ELR (cell line): ENCODE data around the gene RPRM.
"Not testable (repeated sequence)": the region's sequence is repeated elsewhere in the genome, so short reads cannot be mapped to it uniquely, and the experiment has no call there.

Source experiments
- DNase-seq: peaks from one replicate; pipeline ENCODE4 v3.0.0-alpha.2; 2015; ENCODE audit warnings: low read depth

RPRM gene

GRCh38 chr2:153478289-153479261, at the start of gene RPRM:
Gene RPRM (minus strand): TSS chr2:153478762. CDS start chr2:153478565, 197 bp downstream.
- DNase-seq: peak; percentile 35

DNA sequence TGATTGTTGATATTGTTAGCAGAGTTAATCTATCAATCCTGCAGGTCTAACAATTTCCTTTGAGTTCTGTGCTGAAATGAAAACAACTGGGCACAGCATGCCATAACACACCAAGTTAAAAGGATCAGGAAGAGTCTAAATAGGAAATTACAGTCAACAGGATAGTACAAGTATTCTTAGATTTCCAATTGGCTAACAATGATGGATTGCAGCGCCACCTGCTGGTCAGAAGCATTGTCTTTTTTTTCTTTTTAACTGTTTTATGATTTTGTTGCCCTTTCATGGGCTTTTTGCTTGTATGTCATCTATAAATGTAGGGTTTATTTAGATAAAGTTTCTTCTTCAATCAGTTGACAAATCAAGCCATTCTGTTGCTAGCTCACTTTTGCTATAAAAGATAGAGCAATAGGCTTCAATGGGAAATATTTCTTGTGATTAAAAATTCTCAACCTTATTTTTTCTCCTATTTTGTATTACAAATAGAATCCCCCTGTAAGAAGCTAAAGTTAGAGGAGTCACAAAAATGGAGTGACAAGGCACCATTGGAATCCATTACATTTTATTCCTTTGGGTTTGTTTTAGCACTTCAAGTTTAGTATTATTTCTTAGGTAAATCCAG, 40.8 kb upstream of the RPRM start:
- peak; percentile 49 for DNase-seq

- no peak for DNase-seq
Observed at GRCh38 chr2:153512331-153512730, 33.8 kb upstream of the RPRM start.

GRCh38 chr2:153510996-153511395, 32.4 kb upstream of the RPRM start:
- no peak for DNase-seq

DNA sequence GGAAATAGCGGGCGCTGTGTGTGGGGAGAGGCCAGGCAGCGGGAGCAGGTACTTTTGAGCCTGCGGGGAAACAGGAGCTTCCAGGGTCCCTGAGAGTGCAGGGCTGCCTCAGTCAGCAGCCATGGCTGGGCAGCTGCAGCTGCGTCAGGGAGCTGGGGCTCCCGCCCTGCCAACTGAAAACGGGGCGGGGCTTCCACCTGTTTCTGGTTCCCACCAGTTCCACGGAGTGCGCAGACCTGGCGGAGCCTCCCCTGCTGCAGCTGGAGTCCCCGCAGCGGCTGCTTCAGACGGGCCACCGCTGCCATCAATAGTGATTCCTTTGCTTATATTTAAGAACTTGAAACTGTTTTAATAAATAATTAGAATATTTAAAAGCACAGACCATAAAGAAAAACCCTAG, 30.6 kb upstream of the RPRM start:
- no peak for DNase-seq

DNA sequence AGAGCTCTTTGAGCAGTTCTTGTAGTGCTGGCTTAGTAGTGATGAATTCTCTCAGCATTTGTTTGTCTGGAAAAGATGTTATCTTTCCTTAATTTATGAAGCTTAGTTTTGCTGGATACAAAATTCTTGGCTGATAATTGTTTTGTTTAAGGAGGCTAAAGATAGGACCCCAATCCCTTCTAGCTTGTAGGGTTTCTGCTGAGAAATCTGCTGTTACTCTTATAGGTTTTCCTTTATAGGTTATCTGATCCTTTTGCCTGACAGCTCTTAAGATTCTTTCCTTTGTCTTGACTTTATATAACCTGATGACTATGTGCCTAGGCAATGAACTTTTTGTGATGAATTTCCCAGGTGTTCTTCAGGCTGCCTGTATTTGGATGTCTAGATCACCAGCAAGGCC, 27.9 kb upstream of the RPRM start:
- not testable (repeated sequence) for DNase-seq

GRCh38 chr2:153499439-153499838, 20.9 kb upstream of the RPRM start:
- no peak for DNase-seq

DNA sequence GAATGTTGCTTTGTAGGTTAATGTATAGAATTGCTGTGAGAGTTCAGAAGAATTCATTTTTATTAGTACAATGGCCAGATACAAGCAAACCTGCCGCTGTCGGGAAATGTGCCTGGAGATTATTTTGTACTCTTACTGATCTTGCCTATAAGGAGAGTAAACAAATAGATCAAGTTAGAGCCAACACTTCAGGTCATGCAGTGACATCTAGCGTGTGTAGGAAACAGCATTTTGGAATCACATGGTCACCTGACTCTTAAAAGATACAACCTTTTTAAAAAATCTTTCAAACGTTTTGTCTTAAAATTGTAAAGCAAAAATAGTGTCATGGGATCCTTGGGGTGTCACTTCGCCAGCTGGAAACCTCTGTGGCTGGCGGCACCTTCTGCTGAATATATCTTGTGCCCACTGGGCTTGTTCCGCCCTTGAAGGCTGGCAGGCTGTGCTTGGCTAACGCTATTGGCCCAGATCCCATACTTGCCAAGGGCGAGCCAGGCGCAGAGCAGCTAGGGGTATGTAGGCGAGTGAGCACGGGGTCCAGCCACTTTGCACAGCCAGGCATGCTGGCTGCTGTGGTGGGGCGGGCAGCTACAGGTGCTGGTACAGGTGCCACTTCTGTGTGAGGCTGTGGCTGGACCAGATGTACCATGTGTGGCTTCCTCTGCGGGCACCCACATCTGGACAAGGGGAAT, 19.5 kb upstream of the RPRM start:
- DNase-seq: no peak

DNA sequence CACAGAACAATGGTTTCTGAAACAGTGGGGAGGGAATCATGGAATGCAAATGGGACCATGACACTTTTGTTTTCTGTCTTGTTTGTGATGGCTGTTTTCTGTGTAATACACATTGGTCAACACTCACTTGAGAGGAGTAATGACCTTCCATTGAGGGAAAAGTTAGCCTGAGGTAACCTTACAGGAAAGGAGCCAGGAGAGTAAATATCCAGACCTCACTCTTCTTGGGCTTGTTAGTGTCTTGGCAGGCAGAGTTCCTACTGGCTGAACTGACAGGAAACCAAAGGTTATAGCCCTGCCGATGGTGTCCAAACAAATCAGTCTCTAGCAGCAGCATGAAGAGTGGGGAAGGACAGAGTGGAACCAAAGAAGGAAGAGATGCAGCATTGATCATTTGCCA, 17.2 kb upstream of the RPRM start:
- DNase-seq: no peak

DNA sequence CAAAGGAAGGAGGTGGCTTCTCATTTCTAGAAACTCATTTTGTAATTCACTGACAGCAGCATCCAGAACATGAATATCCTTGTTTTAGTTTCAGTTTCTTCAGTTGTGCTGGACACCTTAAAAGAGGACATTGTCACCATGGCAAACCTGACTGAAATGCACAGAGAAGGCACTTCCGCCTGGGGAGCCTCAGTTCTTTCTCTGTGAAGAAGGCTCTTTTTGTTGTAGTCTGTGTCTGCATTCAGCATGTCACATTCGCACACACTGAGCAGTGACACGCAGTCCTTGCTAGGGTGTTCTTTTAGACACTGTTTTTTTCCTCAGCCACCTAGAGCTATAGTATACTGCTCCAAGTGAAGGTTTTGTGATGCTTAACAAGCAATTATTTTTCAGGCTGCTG, 9.5 kb upstream of the RPRM start:
- DNase-seq: no peak

GRCh38 chr2:153487448-153487847, 8.9 kb upstream of the RPRM start:
- no peak for DNase-seq

DNA sequence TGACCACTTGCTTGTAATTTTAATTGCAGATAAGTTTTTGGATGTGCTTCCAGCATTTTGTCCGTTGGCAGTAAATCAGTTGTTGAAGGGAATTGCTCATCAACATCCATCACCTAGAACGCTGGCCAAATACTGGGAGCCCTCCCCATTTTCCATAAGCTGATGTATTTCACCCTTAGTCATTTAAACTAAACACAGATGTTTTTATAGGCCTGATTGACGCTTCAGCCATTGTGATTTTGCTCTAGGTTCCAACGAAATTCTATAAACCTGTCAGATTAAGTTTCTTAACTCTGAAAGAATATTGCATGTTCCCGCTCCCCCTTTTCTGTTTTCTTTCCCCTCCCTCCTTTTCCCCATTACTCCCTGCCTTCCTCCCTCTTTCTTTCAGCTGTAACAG, 1.0 kb upstream of the RPRM start:
- no peak for DNase-seq

GRCh38 chr2:153477636-153478288, 800 bp downstream of the RPRM start:
- DNase-seq: no peak

DNA sequence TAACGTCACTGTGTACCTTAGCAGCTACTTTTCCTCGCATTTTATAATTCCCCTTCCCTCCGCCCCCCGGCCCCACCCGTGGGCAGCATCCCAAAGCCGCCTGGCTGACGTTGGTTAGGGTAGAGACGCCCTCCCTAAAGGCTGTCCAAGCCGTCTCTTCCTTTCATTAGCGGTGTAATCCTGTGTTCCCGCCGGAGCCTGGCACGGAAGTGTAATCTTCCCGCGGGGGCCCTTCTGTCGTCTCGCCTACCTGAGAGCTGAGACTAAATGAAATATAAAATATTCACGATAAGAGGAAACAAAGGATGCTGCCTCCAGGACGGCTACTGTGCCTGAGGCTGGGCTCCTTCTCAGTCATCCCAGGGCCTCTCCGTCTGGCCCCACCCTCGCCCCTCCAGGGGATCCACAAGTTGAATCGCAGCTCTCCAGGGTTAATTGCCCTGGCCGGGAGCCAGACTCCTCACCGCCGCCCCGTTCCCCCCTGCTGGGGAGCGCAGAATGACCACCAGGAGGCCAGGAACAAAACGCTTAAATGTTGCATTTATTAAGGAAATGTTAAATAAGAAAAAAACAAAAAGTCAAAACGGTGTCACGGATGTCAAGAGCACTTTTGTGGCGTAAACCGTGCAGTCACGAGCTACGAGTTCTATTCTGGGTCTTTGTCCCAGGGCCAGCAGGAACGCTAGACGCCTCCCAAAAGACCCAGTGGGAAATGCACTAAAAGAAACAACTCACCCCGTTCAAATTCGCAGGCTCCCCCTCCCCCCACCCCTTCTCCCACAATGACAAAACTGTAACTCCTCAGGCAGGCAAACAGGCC, 1.5 kb downstream of the RPRM start:
- no peak for DNase-seq

- no peak for DNase-seq
Observed at GRCh38 chr2:153476491-153476815, 2.1 kb downstream of the RPRM start.

DNA sequence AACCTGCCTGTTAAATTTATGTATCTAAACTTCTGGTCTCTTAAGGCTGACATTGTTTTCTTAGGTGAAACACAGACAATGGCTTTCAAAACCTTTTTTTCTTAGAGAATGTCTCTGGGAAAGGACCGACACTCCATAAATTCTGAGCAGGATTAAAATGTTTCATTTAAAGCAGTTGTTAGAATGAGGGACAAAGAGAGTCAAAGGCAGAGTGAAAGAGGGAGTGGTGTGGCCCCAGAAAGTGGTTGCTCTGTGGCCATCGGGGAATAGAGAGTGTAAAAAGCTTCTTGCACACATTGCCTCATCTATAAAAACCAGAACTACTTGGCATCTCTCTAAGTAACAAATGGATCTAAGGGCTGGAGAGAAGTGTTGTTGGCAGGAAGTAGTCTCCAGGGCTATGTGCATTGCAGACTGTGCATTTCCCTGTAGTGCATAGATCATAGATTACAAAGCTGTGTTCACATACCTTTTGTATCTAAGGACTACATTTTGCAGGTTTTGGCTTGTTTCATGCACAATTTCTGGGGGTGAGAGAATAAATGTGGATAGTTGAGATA, 3.6 kb downstream of the RPRM start:
- DNase-seq: no peak

DNA sequence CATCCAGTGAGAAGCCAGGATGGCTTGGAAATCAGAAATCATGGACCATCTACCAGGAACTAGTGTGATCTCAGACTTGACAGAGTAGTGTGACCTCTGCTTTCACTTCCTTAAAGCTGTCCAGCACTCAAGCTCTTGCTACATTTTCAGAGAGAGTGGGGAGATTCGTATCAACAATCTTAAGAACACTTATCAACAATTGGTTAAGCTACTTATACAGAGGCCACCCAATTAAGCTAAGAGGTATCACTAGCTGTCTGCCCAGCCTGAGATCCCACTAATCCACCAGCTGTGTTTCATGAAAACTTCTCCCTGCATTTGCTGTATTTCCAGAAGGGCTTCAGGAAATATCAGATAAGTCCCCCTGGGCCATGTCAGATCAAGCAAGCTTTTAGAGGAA, 4.2 kb downstream of the RPRM start:
- no peak for DNase-seq

DNA sequence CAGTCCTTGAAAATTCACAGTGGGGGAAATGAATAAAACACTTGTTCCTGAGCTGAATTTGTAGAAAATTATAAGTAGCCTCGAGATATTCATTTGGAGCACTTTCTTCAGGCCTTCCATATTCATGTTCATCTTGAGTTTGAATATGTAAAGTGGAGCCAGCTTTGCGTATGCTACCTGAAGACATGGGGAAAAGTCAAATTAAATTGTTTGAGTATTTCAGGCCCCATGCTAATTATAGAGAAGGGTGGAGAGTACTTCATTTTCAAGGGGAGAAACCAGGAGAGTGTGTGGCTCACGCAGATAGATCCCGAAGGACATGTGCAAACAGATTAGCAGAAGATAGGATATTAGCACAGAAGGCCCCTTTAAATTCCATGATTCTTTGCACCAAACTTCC, 7.7 kb downstream of the RPRM start:
- DNase-seq: no peak

DNA sequence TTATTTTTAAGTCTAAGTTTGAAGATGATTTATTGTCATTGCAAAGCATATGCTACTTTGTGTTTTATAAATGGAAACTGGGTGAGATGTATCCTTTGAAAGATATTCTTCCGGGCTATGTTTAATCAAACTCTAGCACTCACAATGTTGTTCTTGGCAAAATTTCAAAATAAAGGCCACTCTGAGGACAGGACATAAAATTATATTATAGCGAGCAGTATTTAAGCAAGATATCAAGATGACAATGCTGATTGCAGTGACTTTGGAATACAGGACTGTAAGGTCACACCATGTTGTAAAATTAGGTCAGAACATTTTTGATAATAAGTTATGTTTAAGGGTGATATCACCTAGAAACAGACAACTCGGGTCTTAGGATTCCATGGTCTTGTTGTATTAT, 14.2 kb downstream of the RPRM start:
- no peak for DNase-seq

DNA sequence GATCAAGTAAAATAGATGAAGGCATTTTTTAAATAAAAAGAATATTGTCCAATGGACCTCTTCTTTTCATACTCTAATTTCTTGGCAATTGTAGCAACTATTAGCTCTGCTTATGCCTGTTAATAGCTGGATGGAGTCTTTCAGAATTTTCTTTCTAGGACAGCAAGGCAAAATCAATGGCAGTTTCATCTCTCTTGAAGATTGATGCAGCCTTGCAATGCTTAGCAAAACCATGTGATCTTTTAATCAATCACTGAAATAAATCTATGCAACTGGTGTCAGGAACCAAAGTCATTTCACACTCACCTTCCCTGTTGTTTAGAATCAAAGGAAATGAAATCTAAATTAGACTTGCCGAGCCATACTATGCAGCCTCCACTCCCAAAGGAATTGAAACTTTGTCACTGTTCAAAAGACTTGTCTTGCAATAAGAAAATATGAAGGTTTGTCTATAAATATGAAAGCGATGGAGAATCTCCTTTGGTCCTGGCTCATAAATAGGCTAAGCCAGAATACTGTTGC, 16.2 kb downstream of the RPRM start:
- no peak for DNase-seq

DNA sequence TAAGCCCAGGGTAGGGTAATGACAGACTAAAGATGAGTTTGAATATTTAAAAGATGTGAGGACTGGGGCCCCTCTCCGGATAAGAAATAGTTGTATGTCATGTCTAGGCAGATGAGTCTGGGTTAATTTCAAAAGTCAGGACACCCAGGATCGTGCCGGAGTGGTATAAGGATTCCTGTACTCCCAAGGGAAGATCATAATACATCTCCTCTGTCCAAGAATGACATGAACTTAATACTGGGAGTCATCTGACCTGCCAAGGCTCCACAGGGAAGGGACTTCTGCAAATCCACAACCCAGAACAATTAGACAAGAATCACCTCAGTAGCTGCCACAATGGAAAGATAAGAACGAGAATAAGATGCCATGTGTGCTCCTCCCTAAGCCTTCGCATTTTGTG, 17.1 kb downstream of the RPRM start:
- no peak for DNase-seq
